HG03571 (cell line): ENCODE results near the gene SNED1.

Experiments
- ATAC-seq: cut with Tn5 transposase; IDR thresholded peaks from one replicate; pipeline ENCODE4 v1.9.1; 2021; ENCODE audit not compliant: unreplicated experiment

Gene SNED1

DNA sequence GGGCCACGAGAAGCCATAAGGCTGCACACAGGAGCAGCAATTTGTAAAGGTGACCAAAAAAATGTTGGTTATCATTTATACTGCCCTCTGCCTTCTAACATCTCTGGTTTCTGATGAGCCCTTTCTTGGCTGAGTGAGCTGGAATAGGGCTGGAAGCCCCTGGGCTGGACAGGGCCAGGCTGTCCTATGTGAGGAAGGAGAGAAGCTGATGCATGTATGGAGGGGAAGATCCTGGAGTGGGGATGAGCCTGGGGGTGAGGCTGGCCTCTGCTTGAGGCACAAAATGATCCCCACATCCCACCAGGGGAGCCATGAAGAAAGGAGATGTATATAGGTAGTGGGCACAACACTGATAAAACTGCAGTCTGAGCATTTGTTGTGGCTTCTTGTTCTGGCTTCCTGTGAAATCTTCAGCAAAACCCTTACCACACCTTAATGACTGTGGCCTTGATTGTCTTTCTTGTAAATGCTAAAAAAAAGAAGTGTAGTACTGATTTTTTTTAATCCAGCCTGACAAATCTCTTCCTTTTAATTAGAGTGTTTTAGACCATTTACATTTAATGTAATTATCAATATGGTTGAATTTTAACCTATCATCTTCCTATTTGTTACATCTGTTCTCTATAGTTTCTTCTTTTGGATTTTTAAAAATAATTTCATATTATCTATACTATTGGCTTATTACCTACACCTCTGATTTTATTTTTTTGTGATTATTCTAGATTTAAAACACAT lies 5.6 kb downstream of the SNED1 start:
- ATAC-seq = no peak

DNA sequence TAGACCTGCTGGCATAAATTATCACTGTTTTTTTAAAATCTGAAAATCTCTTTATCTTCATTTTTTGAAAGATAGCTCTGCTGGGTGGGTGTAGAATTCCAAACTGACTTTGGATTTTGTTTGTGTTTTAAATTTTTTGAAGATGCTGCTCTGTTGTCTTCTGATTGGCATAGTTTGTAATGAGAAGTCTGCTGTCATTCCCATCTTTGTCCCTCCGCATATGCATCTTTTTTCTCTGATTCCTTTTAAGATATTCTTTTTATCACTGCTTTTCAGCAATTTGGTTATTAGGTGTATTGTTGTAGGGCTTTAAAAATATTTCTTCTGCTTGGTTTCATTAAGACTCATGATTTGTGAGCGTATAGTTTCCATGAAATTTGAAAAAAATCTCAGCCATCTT lies 7.2 kb downstream of the SNED1 start:
- no peak for ATAC-seq

DNA sequence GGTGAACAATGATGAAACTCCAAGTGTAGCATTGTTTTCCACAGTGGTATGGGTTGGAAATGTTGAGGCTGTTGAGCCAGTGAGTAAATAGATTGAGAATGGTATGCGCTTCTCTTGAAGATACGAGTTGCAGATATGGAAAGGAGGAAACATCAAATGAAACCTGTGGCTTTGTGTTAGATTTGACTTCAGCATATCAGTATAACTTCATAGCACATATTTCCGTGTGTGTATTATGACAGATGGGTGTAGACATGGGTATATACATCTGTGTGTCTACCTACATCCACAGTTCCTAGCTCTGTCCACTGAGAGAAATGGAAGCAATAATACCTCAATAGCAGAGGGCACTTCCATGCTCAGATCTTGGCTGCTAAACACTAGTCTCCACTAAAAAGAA lies 8.0 kb downstream of the SNED1 start:
- no peak for ATAC-seq

DNA sequence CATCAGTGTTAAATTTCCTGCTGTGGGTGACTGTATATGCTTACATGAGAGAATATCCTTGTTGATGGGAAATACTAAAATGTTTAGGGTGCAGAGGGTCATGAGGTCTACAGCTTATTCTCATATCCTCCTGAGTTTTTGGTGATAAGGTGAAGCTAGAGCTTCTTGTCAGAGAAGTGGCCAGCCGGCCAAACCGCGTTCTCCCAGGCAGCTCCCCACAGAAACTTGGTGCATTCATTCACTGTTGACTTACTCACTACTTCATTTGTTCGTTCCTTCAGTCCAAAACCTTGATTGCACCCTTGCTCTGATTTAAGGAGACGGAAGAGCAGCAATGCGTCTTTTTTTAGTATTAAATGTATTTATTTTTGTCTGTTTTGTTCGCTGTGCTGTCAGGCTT lies 8.7 kb downstream of the SNED1 start:
- no peak for ATAC-seq

DNA sequence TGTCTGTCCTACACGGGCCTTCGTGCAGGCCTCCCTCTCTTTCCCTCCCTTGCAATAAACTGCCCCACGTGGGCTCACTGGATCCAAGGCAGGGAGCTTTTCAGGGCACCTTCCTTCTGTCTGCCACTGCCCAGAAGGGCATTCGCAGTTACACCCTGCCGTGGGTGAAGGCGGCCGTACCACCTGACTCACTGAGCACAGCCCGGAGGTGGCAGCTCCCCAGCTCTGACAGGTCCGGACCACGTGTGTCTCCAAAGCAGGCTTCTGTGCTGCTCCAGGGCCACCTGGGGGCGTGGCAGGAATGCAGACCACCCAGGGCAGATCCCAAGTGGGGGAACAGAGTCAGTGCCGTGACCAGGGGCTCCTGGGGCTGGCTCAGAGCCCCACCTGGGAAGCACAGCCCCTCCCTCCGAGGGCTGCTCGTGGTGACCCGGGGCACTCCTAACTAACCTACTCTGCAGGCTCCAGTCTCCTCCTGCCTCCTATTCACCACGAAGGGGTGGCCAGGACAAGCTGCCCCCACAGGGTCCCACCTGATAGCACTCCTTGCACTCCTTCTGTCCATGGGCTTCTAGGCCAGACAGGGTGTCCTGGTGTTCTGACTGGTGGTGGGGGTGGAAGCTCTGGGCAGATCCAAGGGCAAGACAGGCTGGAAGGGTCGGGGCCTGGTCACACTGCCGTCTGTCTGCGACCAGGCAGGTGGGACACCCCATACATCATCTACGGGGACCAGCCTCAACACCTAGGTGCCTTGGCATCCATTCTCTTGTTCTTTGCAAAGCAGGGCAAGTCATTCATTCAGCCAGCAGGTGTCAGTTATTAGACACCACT lies 9.7 kb downstream of the SNED1 start:
- ATAC-seq = no peak

DNA sequence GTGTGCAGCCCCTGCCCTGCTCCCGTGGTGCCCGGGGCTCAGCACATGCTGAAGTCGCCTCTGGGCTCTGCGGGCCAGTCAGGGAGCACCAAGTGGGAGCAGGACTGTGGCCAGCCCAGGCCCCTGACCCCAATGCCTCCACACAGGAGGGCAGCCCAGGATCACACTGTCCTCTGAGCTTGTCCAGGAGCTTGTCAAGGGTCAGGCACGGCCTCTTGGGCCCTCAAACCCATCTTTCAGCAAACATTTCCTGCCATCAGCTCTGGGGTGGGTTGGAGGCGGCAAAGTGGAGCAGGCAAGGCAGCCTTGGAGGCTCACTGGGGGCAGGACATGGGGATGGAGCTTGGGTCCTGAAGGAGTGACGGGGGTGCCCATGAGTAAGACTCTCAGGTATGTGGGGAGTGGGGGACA lies 10.3 kb downstream of the SNED1 start:
- ATAC-seq = no peak

DNA sequence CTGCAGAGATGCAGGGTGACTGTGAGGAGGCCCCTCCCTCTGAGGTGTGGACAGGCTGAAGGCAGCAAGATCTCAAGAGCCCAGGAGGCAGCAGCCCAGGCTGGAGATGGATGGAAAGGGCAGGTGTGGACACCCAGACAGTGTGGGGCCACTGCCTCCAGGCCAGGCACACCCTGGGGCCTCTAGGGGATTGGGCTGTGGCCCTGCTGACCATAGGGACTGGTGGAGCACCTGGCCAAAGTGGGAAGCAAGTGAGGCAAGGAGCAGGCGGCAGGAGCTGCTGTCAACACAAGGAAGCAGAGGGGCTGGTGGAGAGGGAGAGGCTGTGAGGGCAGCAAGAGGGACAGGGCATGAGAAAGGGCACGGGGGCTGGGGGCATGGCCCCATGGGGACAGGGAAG lies 10.8 kb downstream of the SNED1 start:
- no peak for ATAC-seq

DNA sequence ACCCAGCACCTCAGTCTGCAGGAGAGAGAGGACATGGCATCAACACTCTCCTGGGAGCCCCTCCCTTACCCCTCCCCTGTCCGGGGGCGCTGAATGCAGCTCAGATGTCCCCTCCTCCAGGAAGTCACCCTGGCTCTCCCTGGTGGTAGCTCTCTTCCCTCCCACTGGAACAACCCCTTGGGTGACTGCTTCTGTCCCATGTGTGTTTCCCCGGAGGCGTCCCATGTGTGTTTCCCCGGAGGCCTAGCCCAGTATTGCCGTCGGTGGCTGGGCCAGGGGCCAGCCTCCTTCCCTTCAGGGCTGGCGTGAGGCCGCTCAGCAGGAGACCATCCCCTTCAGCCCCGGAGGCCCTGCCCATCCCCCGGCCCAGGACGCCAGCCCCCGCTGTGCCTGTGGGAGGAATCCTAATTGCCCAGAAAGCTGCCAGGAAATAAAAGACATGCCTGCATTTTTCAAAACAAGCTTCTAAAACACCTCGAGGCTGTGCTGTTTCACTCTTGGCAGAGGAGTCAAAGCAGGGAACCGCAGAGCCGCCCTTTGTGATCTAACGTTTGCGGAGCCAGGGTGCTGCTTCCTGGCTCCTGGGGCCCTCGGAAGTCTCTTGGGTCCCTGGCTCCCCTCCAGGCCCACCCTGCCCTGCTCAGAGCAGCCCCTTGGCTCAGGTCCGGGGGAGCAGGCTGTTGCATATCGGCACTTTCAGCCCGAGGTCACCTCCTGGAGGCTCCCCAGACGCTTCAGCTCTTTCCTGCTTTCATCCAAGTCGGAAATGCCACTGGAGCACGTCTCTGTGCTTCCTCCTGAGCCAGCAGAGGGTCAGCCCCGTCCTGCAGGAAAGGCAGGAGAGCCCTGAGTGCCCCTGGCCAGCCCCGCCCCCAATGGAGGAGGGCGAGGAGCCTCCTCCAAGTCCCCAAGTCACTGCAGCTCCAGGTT lies 11.4 kb downstream of the SNED1 start:
- ATAC-seq = no peak

DNA sequence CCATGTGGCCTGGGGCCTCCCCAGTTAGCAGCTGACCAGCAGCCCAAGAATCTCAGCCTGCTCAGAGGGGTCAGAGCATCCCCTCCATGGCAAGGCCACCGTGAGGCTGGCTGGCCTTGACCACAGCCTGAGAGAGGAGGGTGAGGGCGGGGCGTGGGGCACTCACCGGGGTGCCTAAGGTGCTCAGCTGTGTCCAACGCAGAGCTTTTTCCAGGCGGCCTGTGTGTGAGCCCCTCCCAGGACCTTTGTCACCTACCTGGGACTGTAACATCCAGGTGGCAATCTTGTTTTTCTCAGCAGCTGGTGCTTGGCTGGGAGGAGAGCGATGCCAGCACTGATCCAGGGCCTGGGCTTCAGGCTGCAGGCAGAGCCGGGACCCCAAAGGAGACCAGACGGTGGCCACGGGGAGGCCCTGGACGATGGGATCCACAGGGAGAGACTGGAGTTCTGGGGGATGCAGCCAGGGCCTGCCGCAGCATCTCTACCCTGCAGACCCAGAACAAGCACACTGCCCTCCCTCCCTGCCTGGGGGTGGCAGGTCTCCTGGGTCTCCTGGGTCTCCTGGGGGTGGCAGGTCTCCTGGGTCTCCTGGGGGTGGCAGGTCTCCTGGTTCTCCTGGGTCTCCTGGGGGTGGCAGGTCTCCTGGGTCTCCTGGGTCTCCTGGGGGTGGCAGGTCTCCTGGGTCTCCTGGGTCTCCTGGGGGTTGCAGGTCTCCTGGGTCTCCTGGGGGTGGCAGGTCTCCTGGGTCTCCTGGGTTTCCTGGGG lies 12.3 kb downstream of the SNED1 start:
- no peak for ATAC-seq

DNA sequence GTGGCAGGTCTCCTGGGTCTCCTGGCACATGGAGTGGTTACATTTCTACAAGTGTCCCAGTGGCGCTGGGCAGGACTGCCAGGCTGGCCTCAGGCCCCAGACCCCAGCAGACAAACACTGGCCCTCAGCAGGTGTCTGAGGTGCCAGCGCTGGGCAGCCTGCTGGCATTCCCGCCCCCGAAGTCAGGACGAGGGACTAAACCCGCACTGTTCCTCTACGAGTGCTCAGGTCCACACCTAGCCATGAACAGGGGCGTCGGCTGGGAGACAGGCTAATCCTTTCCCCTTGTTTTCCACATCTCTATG lies 12.8 kb downstream of the SNED1 start:
- no peak for ATAC-seq

DNA sequence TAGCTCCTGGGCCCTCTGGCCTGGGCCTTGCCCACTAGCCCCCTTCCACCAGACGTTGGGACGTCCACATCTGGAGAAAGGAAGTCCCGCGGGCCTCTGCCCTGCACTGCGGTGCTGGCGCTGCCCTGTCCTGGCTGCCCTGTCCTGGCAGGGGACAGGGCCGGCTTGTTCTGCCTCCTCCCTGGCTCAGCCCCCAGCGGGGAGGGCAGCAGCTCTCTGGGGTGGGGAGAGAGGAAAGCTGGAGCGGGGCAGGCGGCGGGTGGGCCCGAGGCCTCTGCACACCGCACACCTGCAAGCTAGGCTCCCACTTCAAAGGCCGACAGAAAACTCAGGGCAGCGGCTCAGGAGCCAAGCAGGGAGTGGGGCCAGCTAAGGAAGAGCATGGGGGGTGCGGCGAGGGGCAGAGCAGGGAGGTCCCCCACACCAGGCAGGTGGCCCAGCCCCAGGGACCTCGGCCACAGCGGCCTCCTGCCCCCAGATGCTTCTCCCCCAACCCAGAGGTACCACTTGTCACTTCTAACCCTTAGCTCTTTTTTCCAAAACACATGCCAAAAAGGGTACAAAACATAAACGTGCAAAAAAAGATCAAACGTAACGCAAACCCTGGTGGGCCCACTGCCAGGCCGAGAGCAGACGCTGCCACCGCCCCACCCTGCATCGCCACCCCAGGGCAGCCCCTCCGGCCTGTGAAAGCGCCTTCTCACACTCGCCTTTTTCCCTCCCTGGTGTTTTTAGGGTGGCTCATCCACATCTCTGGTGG lies 13.5 kb downstream of the SNED1 start:
- no peak for ATAC-seq

DNA sequence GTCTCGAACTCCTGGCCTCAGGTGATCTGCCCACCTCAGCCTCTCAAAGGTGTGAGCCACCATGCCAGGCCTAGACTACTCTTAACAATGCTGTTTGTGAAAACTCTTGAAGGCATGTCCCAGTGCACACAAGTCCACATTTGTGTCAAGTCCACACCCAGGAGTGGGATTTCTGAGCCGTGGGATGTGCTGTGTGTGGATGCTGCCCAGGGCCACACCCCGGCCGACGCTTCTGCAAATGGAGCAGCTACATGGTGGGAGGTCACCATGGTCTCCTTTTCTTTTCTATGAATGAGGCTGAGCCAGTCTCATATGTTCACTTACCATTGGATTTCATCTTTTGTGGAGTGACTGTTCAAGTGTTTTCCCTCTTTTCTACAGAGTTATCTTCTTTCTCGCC lies 15.8 kb downstream of the SNED1 start:
- ATAC-seq = no peak

DNA sequence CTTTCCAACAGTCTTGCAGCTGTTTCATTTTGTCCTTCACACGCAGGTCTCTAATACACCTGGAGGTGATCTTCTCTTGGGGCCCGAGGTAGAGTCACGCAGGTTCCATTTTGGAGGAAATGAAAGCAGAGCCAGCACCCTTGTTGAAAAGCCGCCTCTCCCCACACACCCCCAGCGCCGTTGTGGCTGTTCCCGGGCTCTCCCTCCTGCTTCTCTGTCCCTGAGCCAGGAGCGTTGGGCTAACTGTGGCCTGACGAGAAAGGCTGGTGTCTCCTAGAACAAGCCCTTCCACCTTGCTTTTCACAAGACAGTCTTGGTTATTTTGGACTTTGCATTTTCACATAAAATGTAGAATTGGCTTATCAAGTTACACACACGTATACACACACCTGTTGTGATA lies 16.3 kb downstream of the SNED1 start:
- ATAC-seq = no peak

DNA sequence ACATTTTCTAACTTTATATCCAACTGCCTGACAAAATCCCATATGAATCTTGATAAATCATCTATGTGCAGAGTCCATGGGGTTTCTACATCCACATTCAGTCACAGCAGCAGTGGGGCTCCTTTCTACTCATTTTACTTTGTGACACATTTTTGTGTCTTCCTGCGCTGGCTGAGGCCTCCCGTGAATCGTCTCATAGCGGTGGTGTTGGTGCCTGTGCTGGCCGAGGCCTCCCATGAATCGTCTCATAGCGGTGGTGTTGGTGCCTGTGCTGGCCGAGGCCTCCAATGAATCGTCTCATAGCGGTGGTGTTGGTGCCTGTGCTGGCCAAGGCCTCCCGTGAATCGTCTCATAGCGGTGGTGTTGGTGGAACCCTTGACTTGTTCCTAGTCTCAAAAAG lies 17.0 kb downstream of the SNED1 start:
- ATAC-seq = no peak

DNA sequence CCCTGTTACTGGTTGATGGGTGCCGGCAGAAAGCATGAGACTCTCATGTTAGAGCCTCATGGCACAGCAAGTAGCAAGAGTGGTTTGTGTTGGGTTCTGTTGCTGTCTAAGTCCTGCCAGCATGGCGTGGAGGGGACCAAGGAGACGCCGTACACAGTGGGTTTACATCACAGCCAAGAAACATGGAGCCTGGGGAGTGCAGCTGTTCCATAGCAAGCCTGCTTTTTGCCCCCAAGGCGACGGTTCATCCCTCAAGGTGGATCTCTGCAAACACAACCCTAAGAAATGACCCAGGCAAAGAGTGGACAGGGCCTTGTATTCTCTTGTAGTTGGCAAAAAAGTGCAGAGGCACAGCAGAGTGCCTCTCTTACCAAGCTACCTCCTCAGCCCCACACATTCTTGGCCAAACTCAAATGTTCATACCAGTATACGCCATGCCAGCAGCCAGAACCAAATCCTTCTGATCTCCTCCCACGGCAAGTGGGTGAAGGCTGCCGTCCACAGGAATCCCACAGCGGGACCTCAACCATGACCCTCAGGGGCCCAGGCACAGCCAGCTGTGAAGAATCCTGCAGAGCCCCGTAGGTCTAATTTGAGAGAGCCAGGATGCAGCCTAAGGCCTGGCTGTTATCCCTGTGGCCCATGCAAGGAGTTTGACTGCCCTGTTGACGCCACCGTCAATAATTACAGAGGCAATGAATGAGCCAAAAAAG lies 19.0 kb downstream of the SNED1 start:
- no peak for ATAC-seq

DNA sequence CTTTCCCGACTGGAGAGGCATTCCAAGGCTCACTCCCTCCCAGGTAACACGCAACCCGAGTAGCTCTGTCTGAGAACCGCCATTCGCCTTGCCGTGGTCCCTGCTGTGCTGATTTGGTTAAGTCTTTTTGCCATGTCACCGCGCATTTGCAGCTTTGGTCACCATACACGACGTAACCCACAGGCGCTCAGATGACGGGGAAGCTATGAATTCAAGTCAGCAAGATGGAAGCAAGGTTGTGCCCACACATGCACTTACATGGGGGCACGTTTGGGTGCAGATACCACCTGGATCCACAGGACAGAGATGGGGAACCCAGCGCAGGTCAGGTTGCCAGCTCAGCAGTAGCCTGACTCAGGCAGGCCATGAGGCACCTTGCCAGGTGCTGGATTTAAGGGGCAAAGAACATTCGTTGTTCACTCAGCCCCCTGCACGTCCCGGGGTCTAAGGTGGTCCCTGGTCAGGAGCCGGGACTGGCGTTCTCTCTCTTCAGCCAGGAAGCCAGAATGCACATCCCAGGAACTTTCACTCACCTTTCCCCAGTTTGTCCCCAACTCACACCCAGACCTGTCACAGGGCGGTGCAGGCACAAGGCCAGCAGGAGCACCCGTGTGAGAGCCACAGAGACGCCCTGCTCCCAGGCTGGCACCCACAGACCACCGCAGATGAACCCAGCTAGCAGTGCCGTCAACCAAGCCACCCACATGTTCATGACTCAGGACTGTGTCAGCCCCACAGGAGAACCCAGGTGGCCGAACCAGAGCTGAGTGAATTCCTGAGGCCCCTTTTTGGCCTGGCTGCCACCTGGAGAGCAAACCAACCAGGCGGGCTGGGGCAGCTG lies 19.9 kb downstream of the SNED1 start:
- no peak for ATAC-seq

DNA sequence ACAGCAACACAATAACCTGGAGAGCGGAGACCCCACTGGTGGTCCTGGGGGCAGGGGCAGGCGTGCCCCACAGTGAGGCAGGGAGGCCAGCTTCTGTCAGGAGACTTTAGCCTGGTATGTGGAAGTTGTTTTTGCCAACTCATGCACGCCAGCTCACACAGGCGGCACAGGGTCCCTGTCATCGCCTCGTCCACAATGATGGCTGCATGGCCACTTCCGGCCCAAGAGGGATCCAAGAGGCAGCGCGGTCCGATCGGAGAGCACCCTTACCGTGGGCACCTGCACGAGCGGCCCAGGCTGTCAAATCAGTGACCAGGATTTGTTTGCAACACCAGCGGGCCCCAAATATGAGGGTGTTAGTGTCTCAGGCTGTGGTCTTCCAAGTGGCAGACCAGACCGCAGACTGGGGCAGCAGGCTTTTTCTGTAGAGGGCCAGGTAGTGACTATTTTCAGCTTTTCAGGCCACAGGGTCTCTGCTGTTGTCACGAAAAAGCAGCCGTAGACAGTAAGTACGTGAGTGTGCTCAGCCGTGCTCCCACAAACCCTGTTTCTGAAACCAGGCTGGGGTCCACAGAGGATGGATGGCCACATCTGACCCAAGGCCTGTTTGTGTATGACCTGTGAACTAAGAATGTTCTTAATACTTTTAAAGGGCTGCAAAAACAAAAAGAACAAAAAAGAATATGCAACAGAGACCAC lies 21.2 kb downstream of the SNED1 start:
- no peak for ATAC-seq

DNA sequence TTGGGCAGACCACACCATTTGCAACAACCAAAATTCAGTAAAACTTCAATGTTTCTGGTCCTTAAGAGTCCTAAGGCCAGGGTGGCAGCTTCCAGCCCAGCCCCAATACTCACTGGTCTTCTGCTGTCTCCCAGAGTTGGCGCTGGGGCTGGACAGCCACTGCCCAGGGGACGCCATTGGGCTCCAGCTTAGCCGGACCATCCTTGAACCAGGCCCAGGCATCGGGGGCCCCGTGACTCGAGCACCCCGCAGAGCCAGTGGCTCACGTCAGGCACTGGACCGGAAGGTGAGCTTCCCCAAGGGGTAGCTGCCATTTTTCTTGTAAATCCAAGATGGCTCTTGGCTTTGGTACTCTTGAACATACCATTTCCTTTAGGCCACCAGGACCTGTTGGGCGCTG lies 21.8 kb downstream of the SNED1 start:
- no peak for ATAC-seq
